GM18499 (cell line): ENCODE results near the gene RXFP2.

Experiments
- ATAC-seq: cut with Tn5 transposase; IDR thresholded peaks from one replicate; pipeline ENCODE4 v1.9.1; 2021; ENCODE audit warnings: moderate number of reproducible peaks; ENCODE audit not compliant: insufficient read depth, unreplicated experiment

The RXFP2 gene

GRCh38 chr13:31815361-31816144 lies 76.2 kb downstream of the RXFP2 start:
- no peak for ATAC-seq

DNA sequence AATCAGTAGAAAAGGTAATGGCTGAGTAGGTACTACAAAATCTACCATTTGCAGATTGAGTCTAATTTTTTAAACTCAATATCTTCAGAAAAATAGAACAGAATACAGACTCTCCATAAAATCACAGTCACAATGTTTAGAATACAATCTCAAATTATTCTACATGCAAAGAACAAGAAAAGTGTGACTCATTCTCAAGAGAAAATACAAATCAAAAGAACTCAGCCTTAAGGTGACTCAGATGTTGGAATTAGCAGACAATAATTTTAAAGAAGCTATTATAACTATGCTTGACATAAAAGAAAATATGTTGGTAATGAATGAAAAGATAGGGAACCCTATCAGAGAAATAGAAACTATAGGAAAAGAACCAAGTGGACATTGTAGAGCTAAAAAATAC lies 78.9 kb downstream of the RXFP2 start:
- no peak for ATAC-seq

DNA sequence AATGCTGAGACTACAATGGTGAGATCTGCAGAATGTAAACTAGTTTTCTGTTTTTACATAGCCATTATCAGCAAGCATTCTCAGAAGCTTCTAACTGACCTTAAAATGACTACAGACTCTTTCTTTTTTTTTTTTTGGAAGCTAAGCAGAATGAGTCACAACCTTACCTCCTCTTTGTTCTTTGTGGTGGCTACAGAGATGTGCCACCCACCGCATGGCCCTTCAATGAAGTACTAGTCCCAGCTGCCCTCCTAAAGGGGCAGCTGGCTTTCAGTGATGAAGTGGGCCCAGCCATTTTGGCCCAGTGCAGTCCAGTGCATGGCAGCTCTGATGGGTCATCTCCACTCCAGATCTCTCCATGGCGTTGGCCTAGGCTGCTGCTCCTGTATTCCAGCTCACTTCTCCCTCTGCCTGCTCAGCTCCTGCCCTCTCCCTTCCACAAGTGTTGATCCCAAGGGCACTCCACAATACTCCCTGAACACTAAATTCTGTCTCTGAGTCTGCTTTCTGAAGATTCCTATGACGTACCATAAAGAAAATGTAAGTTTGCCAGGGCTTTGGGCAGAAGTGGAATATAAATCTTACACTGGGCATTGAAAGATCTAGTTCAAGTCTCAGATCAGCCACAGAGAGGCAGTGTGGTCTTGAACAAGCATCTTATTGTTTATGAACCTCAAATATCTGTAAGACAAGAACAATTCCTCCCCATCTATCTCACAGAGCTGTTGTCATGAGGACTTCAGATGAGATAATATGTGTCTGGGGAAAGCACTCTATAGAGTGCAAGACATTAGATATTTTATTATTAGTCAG lies 85.6 kb downstream of the RXFP2 start:
- no peak for ATAC-seq

DNA sequence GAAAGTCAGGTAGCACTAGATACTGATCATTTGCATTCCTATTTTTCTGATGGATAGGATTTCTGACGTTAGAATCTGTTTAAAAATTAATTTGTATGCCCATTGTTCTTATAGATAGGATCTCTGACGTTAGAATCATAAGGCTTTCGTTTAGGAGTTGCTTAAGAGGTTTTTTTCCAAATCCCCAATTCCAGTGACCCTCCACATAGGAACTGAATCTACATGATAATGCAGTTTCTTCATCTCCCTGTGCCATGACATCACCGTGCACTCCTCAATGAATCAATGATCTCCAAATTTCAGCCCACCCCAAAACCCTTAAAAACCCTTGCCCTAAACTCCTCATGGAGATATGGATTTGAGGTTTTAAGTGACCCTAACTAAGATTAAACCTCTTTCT lies 87.2 kb downstream of the RXFP2 start:
- ATAC-seq: no peak

- no peak for ATAC-seq
Measured at GRCh38 chr13:31827707-31828106, 88.4 kb downstream of the RXFP2 start.

GRCh38 chr13:31835932-31836331 lies 96.6 kb downstream of the RXFP2 start:
- no peak for ATAC-seq

DNA sequence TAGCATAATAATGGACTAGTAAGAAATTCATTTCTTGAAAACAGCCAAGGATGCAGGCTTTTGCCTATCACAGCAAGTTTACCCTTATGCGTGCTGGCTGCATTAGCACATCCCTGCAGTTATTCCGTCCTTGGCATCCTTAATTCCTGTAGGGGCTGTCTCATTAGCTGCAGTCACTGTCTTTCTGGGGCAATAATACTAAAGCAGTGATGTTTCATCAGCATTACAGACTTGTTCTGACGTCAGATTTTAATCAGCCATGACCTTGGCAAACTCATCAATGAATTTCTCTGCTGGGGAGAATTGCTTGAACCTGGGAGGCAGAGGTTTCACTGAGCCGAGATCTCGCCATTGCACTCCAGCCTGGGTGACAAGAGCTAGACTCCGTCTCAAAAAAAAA lies 103.7 kb downstream of the RXFP2 start:
- ATAC-seq: no peak

DNA sequence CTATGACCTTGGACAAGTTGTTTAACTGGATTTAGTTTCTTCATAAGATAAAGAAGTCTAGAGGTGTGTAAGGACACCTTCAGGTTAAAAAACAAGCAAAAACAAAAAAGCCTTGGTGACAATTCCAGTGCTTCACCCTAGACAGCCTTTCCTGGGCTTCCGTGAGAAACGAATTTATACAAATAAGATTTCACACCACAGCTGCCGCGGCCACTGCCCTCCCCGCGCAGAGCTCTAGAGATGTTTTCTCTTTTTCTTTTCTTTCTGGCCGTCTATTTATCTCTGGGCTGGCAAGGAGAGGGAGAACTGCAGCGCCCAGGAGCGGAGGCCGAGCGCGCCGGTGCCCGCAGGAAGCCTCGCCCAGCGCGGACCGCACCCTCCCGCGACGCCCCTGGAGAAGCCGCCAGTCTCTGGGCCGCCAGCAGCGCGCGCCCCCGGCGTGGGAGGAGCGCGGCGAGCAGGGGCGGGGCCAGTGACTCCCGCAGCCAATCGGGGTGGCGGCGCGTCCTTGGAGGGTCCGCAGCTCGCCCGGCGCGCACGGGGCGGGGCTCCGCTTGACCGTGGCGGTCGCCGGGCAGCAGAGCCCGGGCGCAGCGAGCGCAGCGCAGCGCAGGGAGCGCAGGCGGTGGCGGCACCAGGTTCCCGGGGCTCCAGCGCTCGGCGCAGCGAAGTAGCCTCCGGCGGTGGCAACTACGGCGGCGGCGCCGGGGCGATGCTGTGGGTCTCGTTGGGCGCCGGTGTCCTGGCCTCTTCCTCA lies 107.0 kb downstream of the RXFP2 start:
- peak; percentile 82 for ATAC-seq

- no peak for ATAC-seq
Measured at GRCh38 chr13:31846961-31847752, 107.8 kb downstream of the RXFP2 start.

DNA sequence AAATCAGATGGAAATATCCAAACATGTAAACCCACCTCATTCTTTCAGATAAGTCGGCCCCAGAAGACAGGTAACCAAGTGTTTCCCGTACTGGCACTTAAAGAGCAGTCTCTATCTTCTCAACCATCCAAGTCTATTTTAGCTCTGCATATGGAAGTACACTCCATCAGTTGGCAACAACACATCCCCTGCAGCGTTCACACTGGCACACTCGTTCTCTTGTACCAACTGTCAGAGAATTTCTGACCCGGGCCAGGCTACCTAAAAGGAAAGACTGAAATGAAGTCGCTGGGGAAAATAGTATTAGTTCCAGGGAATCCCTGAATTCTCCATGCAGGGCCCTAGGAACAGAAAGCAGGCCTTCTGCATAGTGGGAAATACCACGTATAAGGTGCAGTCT lies 109.3 kb downstream of the RXFP2 start:
- no peak for ATAC-seq

- no peak for ATAC-seq
Measured at GRCh38 chr13:31849206-31849605, 109.9 kb downstream of the RXFP2 start.

DNA sequence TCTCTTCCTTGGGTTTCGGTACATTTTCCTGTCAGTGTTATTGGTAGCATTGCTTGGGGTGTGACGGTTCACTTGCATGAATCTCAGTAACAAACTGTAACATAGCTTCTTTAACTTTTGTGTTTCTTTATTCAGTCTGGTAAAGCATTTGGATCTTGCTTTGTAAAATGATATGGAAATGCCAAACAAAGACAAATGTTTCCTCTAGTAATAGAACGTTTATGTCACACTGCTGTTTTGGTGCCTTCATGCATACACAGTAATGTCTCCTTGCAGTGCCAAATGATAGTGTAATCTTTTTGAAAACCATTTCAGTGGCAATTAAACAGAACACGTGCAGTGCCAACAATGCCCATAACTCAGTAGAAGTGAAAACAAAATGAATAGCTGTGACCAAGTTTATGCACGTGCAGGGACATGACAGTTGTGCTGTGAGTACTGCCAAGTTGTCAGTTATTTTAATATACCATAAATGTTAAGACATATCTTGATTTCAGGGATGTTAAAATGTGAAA lies 110.8 kb downstream of the RXFP2 start:
- ATAC-seq: no peak

GRCh38 chr13:31851216-31851615 lies 111.9 kb downstream of the RXFP2 start:
- ATAC-seq: no peak
